Head of caudate nucleus (tissue), 42 donors: Measurements from ENCODE around the gene P3H3.
"Not testable (repeated sequence)": the region's sequence is repeated elsewhere in the genome, so short reads cannot be mapped to it uniquely, and the experiment has no call there.

Experiments
- DNase-seq, 42 donors: peaks; one replicate each; pipeline versions ENCODE4 v3.0.0 to v3.0.0-alpha.2; 2020 to 2021; ENCODE audit warnings: mixed read lengths in 7 of 42
- intact Hi-C: fragments of 100-400 bp; cut with DNase I; formaldehyde crosslinking; loops from one replicate; pipeline ENCODE4 v1.15.0; 2022

P3H3 gene

DNA sequence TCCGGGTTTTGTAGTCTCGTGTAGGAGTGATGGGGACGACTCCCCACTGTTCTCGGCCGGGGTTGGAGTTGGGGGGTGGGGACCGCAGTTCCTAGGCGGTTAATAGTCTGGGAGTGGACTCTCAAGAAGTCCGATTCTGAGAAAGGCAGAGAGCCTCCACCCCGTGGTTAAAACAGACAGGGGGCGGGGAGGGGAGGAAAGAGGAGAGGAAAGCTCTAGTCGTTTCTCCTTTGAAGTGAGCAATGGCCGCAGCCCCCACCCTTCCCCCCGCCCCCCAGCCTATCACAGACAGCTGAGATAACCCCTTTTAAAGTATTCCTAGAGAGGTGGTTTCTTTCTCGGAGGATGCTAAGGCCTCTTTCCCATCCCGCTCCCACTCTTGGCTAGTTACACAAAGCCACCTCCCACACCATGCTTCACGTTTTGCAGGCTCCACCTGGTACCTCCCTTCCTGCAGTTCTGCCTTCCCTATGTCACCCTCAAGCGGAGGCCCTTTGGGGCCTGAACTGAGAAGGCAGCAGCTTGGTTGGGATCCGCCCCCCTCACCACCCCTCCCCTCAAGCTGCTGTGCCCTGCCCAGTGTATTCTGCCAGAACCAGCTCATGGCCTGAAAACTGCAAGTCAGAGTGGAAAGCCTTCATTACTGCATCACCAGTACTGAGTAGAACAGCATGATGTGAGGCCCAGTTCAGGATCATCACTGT is 24.6 kb downstream of the P3H3 start:
- DNase-seq: peak in 35 of 42 donors; percentile 15 to 77 (median 56)
- intact Hi-C loops: loop anchor here (2.0 kb wide), 1 partner anchor 38 kb away; no protein-coding TSS in a partner anchor

DNA sequence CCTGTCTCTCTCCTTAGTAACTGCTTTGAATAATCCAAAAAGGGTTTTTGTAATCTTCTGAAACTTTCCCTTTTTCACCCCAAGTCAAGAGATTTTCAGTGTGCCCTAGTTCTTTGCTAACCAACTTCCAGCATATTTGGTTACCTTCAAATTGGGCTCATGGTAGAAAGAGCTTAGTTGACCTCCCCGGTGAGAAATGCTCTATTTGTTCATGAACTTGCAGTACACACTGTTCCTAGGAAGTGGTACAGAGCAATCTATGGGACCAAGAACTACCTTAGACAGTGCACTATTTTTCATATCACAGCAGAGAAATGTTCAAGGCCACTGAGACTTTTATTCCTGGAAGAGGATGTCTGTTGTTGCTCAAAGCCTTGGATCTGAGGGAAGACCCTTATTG is 25.4 kb downstream of the P3H3 start:
- no peak for DNase-seq
- intact Hi-C loops: loop anchor here (2.0 kb wide), 1 partner anchor 37 kb away; no protein-coding TSS in a partner anchor

DNA sequence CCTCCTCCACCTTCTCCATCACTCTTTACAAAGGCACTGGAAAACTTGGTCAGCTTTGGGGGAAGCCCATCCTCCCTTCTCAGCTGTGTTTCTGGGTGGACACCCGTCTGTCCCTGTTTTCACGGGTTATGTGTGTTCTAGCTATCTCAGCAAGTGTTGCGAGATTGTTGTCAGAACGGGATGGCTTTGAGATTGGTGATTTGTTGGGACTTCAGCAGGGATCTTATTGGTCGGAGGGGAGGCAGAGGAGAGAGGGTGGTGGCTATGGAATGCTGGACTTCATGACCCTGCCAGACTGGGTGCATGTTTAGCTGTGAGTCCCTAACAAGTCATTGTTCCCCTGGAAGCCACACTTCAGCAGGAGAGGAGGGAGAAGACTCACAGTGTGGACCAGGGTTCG is 25.8 kb downstream of the P3H3 start:
- intact Hi-C loops: no loop called here
- DNase-seq: no peak

DNA sequence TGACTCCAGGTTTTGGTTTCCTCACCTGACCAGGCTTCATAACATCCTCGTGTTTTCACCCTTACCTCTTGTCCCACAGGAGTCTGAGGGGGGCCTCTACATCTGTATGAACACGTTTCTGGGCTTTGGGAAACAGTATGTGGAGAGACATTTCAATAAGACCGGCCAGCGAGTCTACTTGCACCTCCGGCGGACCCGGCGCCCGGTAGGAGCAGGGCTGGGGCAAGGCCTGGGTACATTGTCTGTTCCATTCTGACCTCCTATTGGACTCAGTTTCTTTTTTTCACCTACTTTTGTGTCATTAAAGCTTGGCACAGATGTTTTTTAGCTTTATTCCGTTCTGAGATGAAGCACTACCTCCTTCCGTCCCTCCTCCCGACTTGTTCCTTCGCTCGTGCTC is 27.1 kb downstream of the P3H3 start:
- intact Hi-C loops: no loop called here
- no peak for DNase-seq

DNA sequence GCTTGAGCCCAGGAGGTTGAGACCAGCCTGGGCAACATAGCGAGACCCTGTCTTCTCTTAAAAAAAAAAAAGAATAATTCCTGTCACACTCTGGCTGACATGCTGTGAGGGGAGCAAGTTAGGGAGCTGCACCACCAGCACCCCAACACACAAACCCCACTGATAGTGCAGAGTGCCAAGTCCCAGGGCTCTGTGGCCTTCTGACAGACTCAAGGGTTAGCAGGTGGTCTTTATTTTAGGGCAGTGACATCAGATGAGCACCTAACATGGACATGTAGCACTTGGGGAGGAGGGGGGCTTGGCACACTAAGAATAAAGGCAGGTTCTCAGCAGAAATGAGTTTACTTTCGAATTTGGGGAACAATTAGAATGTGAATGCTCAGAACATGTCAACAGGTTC is 30.6 kb downstream of the P3H3 start:
- DNase-seq: no peak
- intact Hi-C loops: no loop called here

DNA sequence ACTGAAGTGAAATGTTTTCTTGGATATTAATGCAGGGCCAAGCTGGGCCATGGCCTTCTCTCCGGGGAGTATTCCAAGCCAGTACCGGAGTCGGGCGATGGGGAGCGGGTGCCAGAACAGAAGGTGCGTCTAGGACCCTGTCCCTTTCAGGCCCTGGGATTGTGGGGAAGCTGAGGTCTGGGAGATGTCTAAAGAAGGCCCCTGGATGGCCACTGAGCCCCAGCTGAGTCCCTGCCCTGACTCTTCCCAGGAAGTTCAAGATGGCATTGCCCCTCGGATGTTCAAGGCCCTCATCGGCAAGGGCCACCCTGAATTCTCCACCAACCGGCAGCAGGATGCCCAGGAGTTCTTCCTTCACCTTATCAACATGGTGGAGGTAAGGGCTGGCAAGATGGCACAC is 31.9 kb downstream of the P3H3 start:
- no peak for DNase-seq

DNA sequence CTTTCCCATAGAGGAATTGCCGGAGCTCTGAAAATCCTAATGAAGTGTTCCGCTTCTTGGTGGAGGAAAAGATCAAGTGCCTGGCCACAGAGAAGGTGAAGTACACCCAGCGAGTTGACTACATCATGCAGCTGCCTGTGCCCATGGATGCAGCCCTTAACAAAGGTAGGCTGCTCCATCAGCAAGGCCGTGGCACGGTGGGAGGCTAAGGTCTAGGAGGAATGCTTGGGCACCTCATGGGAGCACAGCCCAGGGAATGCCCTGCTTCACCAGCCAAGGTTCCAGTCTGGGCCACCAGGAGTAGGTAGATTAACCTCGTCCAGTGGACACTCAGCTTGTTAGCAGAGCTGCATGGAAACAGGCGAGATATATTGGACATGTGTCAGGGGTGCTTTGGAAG is 32.7 kb downstream of the P3H3 start:
- DNase-seq: no peak
- intact Hi-C loops: no loop called here

More for the DNA sequence above, 31.9 kb downstream of the P3H3 start:
- intact Hi-C loops: no loop called here

DNA sequence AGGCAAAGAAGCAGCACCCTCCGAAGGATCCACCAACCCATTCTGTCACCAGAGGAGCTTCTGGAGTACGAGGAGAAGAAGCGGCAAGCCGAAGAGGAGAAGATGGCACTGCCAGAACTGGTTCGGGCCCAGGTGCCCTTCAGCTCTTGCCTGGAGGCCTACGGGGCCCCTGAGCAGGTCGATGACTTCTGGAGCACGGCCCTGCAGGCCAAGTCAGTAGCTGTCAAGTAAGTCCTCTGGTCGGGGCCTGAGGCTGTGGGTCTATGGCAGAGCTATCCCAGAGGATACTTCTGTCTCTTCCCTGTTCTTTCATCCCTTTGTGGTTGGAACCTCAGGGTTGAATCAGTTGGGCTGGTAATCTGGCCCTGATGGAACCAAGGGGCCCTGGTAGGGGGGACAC is 33.2 kb downstream of the P3H3 start:
- intact Hi-C loops: no loop called here

DNA sequence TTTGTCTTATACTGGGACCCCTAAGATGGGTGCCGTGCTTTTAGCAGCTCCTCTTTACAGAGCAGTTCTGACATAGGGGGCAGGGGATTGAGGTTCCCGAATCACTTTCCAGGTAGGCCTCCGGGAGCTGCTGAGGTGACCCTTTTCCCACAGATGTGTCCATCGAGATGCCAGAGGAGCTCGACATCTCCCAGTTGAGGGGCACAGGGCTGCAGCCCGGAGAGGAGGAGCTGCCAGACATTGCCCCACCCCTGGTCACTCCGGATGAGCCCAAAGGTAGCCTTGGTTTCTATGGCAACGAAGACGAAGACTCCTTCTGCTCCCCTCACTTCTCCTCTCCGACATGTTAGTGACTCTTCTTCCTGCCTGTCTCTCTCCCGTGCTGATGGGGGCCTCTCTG is 34.8 kb downstream of the P3H3 start:
- intact Hi-C loops: no loop called here
- DNase-seq: no peak

More for the DNA sequence above, 33.2 kb downstream of the P3H3 start:
- no peak for DNase-seq

DNA sequence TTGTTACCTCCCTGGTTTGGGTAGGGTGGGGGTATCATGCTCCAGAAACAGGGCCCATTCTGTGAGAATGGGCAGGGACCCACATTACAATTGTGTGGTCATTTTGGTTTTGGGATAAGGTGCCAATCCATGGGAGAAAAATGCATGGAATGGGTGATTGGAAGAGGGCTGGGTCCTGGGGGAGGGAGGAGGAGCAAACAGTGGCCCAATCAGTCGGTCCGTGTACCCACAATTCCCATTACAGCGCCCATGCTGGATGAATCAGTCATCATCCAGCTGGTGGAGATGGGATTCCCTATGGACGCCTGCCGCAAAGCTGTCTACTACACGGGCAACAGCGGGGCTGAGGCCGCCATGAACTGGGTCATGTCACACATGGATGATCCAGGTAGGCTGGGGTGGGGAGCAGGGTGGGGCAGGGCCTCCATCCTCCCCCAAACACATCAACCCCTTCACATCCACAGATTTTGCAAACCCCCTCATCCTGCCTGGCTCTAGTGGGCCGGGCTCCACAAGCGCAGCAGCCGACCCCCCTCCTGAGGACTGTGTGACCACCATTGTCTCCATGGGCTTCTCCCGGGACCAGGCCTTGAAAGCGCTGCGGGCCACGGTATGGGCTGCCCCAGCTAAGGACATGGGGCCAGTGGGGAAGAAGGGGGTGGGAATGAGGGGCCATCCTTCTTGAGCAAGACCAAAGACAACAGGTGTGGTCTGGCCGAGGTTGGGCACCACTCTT is 35.5 kb downstream of the P3H3 start:
- intact Hi-C loops: no loop called here
- no peak for DNase-seq

DNA sequence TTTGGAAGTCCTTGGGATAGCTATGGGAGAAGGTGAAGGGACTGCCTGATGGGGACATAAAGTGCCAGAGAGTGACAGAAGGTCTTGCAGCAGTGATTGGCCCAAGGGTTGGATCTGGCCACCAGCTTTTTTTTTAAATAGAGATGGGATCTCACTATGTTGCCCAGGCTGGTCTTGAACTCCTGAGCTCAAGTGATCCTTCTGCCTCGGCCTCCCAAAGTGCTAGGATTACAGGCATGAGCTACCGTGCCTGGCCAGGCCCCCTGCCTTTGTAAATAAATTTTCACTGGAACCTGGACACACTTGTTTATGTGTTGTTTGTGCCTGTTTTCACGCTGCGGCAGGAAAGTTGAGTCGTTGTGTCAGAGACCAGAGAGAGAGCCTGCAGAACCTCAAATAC is 37.1 kb downstream of the P3H3 start:
- DNase-seq, intact Hi-C loops: not testable (repeated sequence)

DNA sequence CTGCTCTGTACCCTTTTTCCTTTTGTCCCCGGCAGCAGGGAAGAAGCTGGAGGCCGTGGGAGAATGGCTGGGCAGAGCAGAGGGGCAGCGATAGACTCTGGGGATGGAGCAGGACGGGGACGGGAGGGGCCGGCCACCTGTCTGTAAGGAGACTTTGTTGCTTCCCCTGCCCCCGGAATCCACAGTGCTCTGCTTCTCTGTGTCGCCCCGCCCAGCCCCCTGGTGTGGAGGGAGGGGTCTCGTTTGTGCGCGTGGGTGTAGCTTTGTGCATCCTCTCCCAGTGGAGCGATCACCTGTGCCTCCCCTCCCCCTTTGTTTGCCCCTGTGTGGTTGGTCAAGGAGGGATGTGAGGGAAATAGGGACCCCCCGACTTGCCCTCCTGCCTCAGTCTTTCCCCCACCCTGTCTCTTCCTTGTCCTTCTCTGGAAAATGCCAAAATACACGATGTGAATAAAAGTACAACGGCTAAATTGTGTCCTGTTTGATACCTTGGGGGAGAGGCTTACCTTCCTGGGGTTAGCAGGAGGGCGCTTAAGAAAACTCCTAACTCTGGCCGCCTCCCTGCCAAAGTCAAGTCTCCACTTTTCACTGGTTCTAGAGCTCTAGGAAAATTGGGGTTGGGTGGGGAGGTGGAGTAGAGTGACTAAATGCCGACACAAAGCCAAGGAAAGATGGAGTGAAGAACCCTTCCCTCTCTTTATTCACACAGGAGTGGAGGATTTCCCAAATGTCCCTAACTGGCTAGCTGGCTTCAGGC is 38.1 kb downstream of the P3H3 start:
- no peak for DNase-seq
- intact Hi-C loops: no loop called here

DNA sequence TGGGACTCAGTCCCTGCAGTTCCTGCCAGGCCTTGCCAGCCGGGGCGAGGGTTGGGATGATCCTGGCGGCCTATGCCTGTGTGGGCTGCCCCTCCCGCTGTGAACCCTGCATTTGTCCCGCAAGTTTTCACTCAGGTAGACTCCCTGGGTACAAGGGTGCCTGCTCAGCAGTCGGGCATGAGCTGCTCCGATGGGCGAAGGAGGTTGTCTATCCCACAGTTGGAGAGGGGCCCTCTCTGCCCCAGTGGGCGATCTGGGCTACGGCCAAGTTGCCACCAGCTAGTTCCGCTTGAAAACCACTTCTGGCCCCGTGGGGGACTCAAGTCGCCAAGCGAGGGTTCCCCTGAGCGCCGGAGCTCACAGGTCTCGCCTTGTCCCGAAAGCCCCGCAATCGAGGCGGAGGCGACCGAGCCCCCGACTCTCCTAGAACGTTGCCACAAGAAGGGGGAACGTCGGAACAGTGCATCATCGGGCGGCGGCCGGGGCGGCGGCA is 38.8 kb downstream of the P3H3 start:
- DNase-seq: peak in 10 of 42 donors; percentile 19 to 59 (median 41)
- intact Hi-C loops: no loop called here

DNA sequence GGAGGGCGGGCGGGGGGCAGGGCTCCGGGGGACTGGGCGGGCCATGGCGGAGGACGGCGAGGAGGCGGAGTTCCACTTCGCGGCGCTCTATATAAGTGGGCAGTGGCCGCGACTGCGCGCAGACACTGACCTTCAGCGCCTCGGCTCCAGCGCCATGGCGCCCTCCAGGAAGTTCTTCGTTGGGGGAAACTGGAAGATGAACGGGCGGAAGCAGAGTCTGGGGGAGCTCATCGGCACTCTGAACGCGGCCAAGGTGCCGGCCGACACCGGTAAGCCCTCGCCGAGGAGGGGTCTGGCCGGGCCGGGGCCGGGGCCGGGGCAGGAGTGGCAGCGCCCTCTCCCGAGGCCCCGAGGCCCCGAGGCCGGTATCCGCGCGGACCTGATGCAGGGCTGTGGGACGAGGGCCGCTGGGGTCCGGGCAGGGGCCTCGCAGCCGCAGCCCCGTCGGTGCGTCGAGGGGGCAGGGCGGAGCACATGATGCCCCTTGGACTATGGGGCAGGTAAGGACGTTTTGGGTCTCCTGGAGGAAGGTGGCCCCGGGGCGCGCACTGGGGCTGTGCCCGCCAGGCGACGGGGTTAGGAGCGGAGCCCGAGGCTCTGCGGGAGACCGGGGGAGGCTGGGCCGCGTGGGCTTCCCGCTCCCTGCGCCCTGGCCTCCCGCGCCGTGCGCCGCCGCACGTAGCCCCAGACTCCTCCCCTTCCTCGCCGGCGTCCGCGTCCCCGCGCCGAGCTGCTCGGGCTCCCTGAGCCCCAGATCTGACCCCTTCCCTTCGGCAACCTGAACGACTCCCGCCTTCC is 39.4 kb downstream of the P3H3 start, which contains the start of gene TPI1:
TPI1 (plus strand) TSS at position 119 of the 798 bp plus-strand sequence; CDS start at position 155, 36 bp downstream.
- DNase-seq: peak; percentile 64 to 96 (median 90)
- intact Hi-C loops: no loop called here

DNA sequence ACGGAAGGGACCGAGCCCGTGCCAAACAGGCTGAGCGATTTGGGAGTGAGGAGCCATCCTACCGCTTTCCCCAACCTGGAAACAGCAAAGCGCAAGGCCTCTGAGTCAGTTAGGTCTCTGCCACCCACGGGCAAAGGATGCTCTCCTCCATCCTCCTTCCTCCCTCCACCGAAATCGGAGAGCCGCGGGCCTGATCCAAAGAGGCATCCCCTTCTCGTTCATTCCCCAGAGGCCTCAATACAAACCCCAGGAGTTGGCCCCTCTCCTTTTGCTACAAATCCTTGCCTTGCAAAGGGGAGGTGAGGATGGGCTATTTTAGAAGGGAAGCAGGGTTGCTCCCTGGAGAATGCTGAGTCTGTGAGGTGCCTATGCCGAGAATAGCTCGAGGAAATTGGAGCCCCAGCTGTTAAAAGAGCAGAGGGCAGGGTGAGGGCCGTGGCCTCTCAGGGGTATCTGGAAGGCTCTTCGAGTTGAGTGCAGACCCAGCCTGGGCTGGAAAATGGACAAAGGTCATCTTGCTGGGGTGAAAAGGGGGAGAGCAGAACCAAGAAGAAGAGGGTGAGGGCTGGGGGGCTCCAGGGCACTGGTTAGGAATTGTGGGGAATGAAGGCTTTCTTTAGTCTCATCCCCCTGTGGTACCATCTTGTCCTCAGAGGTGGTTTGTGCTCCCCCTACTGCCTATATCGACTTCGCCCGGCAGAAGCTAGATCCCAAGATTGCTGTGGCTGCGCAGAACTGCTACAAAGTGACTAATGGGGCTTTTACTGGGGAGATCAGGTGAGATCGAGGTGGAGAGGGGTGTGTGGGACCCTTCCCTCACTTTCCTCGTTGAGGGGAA is 40.2 kb downstream of the P3H3 start:
- intact Hi-C loops: no loop called here
- DNase-seq: peak in 9 of 42 donors; percentile 17 to 78 (median 31)

DNA sequence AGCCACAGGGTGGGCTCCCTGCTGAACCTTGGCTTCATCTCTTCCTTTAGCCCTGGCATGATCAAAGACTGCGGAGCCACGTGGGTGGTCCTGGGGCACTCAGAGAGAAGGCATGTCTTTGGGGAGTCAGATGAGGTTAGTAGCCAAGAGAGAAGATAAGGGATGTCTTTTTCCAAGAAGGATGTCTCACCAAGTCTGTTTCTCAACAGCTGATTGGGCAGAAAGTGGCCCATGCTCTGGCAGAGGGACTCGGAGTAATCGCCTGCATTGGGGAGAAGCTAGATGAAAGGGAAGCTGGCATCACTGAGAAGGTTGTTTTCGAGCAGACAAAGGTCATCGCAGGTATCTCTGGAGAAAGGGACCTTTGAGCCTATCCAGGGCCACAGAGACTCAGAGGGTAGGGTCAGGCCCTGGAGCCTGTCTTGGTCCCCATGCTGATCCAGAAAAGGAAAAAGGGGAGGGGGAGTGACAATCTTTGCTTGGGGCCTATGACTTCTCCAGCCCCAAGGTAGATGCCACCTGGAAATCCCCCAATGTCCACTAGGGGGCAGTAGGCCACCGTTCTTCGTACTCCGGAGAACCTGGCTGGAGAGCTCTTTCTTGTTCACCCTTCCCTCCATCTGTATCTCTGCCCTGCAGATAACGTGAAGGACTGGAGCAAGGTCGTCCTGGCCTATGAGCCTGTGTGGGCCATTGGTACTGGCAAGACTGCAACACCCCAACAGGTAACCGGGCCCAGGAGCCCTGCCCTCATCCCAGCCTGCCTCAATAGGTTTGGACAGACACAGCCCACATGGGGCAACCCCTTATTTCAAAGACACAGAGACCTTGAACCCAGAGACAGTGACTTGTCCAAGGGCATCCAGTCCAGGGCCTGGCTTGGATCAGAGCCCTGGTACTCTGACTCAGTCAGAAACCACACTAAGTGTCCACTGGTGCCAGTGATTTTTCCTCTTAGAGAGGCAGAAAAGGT is 41.1 kb downstream of the P3H3 start:
- DNase-seq: peak; percentile 53 to 94 (median 85)
- intact Hi-C loops: no loop called here

DNA sequence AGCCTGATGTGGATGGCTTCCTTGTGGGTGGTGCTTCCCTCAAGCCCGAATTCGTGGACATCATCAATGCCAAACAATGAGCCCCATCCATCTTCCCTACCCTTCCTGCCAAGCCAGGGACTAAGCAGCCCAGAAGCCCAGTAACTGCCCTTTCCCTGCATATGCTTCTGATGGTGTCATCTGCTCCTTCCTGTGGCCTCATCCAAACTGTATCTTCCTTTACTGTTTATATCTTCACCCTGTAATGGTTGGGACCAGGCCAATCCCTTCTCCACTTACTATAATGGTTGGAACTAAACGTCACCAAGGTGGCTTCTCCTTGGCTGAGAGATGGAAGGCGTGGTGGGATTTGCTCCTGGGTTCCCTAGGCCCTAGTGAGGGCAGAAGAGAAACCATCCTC is 42.1 kb downstream of the P3H3 start:
- intact Hi-C loops: not testable (repeated sequence)
- DNase-seq: peak in 1 of 42 donors; percentile 21
